Ramos (cell line): ENCODE measurements around the gene KLHL29.

Experiments
- in situ Hi-C: fragments of 300-500 bp; cut with MboI; formaldehyde crosslinking; loops from one replicate; pipeline ENCODE4 v1.14.3; 2022; ENCODE audit warnings: low sequenced_read_pairs; ENCODE audit not compliant: unreplicated experiment

Gene KLHL29

DNA sequence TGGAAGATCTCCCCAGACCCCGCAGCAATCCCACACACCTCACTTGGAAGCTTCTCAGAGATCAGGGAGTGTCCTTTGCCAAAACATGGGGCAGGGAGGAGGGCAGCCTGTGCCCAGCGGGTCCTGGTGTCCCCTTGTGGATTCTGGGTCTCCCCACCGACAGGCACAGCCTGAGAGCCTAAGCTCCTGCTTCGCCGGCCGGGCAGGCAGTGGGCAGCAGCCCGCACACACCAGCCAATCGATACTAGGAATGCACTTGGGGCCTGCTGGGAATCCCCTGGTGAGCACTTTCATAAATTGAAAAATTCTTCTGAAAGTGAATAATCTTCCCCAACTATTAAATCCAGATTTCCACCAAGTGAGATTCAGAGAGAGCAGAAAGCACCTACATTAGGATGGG, 296.0 kb downstream of the KLHL29 start:
- in situ Hi-C loops: no loop called here

DNA sequence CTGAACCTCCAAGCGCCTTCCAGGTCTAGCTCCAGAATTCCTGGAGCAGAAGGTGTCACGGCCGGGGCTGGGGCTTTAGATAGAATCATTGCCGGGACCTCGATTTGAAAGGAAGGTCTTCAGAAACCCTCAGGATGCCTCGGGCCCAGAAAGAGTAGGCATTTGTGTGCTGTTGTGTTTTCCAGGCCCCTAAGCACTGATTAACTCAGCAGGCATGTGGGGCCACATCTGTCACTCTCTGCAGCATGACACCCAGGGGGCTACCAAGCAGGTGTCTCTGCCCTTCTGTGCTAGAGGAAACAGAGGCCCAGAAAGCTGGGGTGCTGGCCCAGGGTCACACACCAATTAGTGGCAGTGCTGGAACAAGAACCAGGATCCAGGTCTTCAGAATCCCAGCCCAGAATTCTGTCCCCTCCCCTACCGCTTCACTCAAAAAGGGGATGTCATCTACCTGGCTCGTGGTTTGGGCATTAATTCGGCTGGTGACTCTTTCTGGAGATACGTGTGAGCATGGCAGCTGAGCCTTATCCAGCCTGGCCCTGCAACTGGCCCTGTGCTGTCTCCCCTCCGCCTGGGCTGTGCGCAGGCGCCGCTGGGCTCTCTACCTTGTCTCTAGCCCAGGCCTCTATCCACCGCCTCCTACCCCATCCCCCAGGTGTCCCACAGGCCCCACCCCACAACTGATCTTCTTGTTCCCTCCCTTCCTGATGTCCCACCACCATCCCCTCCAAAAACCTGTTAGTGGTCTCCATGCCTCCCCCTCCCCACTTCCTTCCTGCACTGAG, 296.6 kb downstream of the KLHL29 start:
- in situ Hi-C loops: no loop called here

DNA sequence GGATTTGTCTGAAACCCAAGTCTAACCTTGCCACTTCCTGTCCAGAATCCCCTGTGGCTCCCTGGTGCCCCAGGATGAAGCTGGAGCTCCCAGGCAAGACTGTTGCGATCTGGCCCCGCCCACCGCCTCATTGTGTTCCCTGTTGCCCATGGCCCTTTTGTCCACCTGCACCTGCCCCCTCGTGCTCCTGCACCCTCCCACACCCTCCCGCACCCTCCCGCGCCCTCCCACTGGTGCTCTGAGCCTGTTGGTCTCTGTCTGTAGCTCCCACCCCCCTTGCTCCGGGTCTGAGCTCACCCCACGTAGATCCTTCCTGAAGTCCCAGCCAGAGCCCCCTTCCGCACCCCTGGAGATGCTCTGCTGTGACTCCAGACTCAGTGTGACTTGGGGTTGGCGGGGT, 297.5 kb downstream of the KLHL29 start:
- in situ Hi-C loops: no loop called here

DNA sequence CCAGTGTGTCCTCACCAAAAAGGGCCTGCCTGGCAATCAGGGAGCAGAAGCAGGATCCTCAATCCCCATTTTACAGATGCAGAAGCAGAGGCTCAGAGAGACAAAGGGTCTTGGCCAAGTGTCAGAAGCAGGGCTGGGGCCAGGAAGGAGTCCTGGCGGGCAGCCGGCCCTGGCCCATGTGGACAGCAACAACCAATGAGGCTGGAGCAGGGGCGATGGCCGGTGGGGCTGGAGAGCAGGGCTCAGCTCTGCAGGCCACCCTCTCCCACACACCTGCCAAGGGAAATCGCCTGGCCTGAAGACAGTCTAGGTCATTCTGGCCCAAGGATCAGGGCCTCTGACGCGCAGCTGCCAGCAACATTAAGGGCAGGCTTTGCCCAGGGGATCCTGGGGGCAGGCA, 298.0 kb downstream of the KLHL29 start:
- in situ Hi-C loops: no loop called here

DNA sequence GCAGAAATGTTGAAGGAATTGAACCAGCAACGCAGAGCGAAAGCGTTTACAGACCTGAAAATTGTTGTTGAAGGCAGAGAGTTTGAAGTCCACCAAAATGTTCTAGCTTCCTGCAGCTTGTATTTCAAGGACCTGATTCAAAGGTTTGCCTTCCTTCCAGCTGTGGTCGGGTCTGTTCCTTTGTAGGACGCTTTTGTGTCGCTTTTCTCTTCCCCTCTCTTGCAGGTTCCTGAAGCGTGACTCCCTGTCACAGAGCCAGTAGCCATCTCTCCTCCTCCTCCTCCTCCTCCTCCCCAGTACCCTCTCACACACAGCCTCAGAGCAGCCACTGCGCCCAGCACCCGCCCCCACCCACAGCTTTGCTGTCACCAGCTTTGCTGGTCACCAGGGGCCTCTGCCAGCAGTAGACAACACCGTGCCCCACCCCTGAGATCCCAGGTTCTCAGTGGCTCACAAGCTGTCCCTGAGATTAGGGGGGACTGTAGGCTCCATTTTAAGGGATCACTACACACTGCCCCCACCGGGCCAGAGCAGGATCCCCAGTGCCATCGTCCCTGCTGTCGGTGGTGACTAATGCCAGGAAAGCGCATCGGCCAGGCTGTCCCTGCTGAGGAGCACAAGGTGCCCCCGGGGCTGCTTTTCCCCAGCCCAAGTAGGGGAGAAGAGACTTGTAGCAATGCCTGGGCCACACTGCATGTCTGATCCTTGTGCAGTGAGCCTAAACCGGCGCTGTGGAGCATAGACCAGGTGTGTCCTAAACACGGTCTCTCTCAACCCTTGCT, 299.6 kb downstream of the KLHL29 start:
- in situ Hi-C loops: no loop called here

- in situ Hi-C loops: no loop called here
Measured at GRCh38 chr2:23685181-23685580, 300.2 kb downstream of the KLHL29 start.

DNA sequence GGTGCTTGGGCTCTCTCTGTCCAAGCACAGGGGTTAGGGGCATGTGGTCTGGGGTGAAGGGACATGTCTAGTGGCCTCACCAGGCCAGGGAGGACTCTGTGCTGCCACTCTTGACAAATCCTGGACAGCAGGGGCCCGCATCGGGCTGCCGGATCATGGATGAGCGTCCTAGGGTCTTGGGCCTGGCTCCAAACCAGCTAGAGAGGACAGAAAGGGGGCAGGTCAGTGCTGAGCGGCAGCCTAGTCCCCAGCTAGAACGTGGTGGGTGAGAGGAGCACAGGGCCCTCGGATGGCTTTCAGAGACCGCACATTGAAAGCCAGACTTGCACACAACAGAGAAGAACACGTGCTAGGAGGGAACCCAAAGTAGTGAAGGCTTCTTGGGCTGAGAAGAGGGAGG, 300.7 kb downstream of the KLHL29 start:
- in situ Hi-C loops: no loop called here

- in situ Hi-C loops: no loop called here
Measured at GRCh38 chr2:23686405-23687029, 301.5 kb downstream of the KLHL29 start.

DNA sequence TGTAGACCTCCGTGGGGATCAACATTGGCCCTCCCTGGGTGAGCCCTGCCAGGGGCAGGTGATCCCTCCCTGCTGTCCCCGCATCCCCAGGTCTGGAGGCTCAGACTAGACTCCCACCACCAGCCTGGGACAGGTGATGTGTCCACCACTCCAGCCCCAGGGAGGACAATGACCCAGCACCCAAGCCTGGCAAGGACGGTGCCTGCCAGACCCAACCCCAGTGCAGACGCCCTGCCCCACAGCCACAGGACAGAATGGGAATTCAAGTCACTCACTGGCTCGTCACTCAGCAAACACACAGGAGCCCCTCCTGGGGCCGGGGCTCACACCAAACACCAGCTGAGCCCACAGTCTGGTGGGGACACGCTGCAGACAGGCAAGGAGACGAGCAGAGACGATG, 302.2 kb downstream of the KLHL29 start:
- in situ Hi-C loops: no loop called here

DNA sequence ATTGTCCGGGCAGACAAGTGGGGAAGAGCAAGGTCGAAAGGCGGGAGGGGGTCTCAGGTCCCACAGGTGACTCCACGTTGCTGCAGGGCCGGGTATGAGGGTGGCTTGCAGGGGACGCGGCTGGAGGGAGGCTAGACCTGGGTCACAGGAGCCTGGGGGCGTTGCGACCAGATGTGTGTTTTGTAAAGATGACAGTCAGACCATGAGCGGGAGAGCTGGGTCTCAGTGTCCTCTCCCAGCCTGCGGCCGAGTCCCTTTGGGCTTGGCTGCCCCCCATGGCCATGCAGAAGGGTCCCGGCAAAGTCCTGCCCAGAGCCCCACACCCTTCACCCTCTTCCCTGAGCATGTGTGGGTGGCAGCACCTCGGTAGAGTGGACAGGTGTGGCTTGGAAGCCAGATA, 302.7 kb downstream of the KLHL29 start:
- in situ Hi-C loops: no loop called here

- in situ Hi-C loops: no loop called here
Measured at GRCh38 chr2:23688486-23689130, 303.6 kb downstream of the KLHL29 start.

- in situ Hi-C loops: no loop called here
Measured at GRCh38 chr2:23689131-23689700, 304.2 kb downstream of the KLHL29 start.

DNA sequence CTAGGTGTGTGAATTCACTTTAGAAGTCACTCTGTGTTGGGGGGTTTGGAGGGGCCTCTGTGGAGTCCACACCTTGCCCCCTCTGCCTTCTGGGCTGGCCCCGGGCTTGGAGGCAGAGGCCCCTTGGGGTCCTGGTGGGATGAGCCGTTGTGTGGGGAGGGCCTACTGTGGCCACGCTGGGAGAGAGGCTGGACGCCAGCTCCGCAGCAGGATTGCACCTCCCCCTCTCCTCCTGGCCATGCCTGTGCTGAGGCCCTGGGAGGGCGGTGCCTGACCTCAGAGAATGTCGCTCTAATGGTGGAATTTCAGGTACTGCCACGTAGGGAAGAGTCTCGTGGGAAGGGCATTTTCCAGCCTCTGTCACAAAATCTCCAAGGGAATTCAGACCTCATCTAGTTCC, 304.9 kb downstream of the KLHL29 start:
- in situ Hi-C loops: no loop called here

GRCh38 chr2:23690421-23691105, 305.6 kb downstream of the KLHL29 start:
- in situ Hi-C loops: no loop called here

GRCh38 chr2:23691106-23691470, 306.1 kb downstream of the KLHL29 start:
- in situ Hi-C loops: no loop called here

DNA sequence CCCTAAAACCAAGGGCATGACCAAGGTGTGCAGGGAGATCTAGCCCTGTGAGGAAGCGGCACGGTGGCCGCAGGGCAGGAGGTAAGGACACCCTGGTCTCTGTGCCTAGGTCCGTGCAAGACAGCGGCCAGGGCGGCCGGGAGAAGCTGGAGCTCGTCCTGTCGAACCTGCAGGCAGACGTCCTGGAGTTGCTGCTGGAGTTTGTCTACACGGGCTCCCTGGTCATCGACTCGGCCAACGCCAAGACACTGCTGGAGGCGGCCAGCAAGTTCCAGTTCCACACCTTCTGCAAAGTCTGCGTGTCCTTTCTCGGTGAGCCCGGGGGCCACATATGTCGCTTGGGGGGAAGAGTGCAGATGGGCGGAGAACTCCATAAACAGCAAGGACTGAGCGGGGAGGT, 306.6 kb downstream of the KLHL29 start:
- in situ Hi-C loops: no loop called here

- in situ Hi-C loops: no loop called here
Measured at GRCh38 chr2:23692263-23692662, 307.3 kb downstream of the KLHL29 start.

DNA sequence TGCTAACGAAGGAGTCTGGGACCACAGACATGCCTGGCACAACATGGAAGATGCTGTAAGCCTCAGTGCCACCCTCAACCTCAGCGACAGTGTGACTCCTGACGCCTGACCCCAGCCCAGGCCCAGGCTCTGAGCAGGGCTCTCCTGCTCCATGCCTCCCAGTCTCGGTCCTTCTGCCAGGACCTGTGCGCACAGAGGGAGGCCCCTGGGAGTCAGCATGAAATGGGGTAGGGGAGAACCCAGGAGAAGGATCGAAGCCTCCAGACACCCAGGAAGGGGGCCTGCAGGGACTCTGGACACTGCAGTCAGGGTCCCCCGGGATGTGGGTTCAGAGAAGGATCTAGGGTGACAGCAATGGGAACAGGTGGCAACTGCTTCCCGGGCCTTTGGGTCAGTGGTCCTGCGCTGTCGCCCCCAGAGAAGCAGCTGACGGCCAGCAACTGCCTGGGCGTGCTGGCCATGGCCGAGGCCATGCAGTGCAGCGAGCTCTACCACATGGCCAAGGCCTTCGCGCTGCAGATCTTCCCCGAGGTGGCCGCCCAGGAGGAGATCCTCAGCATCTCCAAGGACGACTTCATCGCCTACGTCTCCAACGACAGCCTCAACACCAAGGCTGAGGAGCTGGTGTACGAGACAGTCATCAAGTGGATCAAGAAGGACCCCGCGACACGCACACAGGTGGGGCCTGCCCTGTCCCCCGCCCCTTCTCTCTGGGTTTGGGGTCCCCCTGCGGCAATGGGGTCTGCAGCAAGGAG, 308.0 kb downstream of the KLHL29 start:
- in situ Hi-C loops: no loop called here

GRCh38 chr2:23693606-23693951, 308.6 kb downstream of the KLHL29 start:
- in situ Hi-C loops: no loop called here
